Measurements from ENCODE around the gene MKLN1.
"Not testable (repeated sequence)": the region's sequence is repeated elsewhere in the genome, so short reads cannot be mapped to it uniquely, and the experiment has no call there.

The MKLN1 gene

GRCh38 chr7:131312838-131313237 lies 14.8 kb upstream of the MKLN1 start:
- no peak for DNase-seq (ENCODE audit: low spot score)

DNA sequence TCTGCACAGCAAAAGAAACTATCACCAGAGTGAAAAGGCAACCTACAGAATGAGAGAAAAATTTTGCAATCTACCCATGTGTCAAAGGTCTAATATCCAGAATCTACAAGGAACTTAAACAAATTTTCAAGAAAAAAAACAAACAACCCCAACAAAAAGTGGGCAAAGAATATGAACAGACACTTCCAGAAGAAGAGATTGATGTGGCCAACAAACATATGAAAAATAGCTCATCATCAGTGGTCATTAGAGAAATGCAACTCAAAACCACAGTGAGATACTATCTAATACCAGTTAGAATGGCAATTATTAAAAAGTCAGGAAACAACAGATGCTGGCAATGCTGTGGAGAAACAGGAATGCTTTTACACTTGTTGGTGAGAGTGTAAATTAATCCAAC lies 7.1 kb upstream of the MKLN1 start:
- DNase-seq (ENCODE audit: low spot score) = no peak

DNA sequence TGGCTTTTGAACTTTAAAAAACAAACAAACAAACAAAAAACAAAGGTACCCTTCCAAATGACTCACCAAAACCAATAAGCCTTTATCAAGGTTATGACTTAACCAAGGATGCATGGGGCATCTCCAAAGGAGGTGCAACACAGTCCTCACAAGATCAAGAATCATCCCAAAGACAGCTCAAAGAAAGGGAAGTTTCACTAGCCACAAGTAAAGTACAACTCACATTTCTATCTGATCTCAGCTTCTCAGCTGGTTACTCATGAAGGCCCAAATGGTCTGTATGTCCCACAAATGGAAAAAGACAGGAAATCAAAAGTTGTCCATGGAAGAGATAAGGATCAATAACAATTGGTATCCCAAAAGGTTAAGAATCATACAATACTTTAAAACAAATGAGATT lies 6.0 kb upstream of the MKLN1 start:
- no peak for DNase-seq (ENCODE audit: low spot score)

DNA sequence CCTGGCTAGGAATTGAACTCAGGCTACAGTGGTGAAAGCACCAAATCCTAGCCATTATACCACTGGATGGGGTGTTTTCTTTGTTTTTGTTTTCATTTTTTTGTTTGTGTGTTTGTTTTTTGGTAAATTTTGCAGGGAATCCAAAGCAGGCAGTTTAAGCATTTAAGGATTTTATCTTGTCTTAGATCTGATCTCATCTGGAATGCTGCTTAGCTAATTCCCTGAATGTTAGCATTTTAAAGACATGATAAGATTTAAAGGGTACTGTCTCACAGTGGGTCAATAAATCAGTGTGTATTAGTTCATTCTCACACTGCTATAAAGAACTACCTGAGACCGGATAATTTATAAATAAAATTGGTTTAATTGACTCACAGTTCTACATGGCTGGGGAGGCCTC lies 5.6 kb upstream of the MKLN1 start:
- no peak for DNase-seq (ENCODE audit: low spot score)

DNA sequence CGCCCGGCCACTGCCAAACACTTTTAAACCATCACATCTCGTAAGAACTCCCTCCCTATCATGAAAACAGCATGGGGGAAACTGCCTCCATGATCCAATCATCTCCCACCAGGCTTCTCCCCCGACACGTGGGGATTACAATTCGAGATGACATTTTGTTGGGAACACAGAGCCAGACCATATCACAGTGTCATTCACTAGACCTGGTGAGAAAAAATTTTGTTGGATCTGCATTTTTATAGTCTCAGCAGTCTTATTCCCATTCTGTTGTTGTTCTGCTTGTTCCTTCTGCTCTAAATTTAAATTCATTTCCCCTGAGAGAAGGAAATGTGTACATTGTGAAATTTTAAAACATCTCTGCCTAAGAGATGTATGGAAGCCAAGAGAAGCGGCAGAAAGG lies 4.8 kb upstream of the MKLN1 start:
- no peak for DNase-seq (ENCODE audit: low spot score)

DNA sequence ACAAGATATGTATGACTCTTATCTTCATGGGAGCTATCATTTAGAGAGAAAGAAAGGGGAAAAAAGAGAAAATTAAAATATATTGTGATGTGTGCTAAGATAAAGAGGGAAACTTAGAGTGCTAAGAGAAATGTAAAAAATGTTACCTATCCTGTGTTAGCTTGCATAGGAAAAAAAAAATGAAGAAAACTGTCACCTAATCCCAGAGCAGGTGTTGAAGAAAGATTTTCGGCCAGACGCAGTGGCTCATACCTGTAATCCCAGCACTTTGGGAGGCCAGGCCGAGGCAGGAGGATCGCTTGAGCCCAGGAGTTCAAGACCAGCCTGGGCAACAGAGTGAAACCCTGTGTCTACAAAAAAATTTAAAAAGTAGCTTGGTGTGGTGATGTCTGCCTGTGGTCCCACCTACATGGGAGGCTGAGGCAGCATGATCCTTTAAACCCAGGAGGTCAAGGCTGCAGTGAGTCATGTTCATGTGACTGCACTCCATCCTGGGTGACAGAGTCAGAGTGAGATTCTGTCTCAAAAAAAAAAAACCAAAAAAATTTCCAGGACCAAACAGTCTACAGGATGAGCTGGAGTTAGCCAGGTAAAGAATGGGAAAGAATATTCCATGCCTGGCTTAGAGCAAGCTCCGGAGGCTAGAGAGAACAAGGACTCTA lies 2.4 kb upstream of the MKLN1 start:
- DNase-seq (ENCODE audit: low spot score) = no peak

GRCh38 chr7:131326576-131326975 lies 1.1 kb upstream of the MKLN1 start:
- no peak for DNase-seq (ENCODE audit: low spot score)

- peak; percentile 47 for DNase-seq (ENCODE audit: low spot score)
Measured at GRCh38 chr7:131327049-131327625, 539 bp upstream of the MKLN1 start.

DNA sequence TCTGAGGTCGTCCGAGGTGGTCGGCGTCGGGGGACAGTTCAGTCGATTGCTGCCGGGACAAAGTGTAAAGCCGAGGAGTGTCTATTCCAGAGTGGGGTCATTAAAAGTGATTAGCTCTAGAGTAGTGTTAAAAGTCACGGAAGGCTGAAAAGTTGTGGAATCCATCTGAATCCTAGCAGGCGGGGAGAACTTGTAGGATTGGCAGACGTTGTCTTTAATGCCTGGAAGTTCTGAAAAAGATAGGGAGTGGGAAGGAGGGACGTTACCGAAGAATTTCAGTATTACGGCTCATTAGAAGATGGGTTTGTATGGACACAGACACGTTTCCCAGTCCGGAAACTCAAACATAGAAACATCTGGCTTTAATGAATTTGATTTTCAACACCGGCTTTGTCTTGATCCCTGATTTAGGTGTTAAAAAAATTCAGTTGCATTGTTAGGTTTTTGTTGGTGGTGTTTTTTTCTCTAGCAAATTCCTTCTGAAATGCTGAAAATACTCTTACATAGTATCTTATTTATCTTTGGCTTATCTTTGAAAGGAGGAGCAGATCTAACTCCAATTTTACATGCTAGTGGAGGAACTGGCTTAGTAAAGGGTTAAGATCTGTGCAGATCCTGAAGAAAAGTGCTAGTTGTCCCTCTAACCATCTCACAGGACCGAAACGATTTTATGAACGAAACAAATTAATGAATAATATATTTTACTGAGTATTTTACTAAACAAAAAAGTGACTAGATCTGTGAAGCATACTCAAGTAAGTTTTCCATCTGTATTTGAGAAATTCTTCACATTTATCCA lies 900 bp downstream of the MKLN1 start:
- peak; percentile 50 for DNase-seq (ENCODE audit: low spot score)

GRCh38 chr7:131329176-131329570 lies 1.5 kb downstream of the MKLN1 start:
- no peak for DNase-seq (ENCODE audit: low spot score)

DNA sequence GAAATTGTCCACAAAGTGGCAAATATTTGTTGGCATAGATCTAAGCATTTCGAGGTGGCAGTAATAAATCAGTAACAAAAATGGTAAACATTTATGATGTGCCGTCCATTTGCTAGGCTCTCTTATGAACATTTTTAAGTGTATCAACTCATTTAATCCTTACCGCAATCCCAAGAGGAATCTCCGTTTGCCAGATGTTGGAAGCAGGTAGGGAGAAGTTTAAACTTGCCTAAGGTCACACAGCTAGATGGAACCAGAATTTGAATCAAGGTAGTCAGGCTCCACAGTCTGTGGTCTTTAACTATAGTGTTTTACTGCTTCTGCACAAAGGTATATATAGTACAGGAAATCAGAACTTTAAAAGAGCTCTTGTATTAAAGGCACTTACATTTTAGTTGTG lies 2.6 kb downstream of the MKLN1 start:
- DNase-seq (ENCODE audit: low spot score) = no peak

DNA sequence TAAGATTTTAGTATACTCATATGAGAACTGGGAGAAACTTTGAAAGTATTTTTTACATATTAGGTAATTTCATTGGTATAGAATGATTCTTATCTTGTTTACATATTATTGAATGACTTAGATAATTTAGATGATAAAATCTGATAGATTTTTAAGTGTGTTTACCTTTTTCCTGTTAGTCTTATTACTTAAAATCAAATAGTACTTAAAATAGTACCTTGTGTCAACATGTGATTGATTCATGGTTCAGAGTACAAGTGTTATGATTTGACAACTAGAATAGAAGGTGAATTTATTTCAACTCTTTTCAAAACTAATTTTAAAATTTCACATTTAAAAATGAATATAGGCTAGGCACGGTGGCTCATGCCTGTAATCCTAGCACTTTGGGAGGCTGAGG lies 4.1 kb downstream of the MKLN1 start:
- DNase-seq (ENCODE audit: low spot score) = no peak

DNA sequence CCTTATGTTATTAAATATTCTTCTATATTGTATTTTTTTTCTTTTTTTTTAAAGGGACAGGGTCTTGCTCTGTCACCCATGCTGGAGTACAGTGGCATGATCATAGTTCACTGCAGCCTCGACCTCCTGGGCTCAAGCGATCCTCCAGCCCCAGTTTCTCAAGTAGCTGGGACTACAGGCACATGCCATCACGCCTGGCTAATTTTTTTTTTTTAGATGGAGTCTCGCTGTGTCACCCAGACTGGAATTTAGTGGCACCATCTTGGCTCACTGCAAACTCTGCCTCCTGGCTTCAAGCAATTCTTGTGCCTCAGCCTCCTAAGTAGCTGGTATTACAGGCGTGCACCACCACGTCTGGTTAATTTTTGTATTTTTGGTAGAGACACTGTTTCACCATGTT lies 5.1 kb downstream of the MKLN1 start:
- DNase-seq (ENCODE audit: low spot score) = not testable (repeated sequence)

GRCh38 chr7:131335639-131336381 lies 8.1 kb downstream of the MKLN1 start:
- DNase-seq (ENCODE audit: low spot score) = no peak

DNA sequence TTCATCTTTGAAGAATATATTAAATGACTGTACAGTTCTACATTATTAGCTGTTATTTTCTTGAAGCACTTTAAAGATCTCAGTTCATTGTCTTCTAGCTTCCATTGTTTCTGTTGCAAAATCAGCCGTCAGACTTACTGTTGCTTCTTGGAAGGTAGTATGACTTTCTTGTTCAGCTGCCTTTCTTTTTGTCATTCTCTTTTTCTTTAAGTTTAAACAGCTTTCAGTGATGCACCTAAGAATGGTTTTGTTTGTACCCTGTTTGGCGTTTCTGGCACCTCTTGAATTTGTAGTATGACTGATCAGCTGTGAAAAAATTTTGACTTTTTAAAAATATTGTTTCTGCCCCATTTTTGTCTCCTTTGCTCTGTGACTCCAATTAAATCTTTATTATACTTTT lies 9.3 kb downstream of the MKLN1 start:
- no peak for DNase-seq (ENCODE audit: low spot score)

DNA sequence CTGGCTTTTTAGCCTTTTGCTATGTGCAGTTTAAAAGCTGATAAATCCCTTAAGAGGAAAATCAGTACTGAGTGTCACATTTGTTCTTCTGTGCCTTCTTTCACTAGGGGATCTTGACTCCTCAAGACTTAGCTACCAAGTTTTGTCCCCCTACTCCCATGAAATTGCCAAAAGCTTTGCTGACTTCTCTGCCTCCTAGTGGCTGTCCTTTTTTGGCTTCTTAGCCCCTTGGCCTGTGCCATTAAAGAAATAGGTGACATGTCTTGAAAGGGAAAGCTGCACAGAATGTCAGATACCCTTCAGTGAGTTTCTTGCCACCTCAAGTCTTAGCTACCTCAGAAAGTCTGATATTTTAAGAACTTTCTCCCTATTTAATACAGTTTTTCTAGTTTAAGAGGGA lies 10.5 kb downstream of the MKLN1 start:
- DNase-seq (ENCODE audit: low spot score) = no peak

DNA sequence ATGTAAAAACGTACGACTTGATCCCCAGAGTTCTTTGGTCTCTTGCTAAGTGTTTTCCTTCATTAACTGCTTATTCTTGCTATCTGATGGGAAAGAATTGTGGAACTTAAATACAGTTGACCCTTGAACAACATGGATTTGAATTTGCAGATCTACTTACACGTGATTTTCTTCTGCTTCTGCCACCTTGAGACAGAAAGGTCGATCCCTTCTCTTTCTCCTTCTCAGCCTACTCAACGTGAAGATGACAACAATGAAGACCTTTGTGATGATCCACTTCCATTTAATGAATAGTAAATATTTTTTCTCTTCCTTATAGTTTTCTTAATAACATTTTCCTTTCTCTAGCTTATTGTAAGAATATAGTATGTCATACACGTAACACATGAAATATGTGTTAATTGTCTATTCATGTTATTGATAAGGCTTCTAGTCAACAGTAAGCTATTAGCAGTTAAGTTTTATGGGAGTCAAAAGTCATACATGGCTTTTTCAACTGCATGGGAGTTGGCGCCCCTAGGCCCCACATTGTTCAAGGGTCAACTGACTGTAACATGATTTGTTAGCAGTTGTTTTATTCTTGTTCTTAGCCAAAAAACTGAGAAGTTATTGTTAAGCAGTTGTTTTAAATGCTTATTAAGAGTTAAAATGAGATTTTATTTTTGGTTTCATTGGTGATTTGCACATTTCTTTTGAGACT lies 11.2 kb downstream of the MKLN1 start:
- DNase-seq (ENCODE audit: low spot score) = no peak

GRCh38 chr7:131341690-131342089 lies 14.0 kb downstream of the MKLN1 start:
- DNase-seq (ENCODE audit: low spot score) = no peak

DNA sequence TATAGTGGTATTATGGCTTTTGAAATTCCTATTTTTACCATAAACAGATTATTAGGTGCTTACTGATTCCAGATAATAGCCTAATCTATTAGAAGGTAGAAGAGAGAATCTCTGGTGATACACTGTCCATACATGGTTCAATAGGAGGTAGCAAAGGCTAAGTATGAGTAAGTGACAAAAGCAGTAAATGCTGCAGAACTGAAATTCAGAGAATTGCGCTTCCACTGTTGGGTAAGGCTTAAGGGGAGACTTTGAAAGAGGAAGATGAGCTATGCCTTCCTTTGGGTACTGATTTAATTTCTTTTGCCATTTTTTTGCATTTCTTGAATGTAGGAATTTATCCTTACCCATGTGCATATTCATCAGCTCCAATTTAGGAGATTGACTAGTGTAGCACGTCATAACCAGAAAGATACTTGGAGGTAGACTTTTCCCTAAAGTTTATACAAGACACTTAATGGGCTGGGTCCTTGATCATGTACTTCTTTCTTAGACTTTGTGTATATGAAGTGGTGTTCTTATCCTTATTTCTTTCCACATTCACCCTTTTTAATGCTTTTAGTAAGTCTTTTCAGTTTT lies 15.3 kb downstream of the MKLN1 start:
- no peak for DNase-seq (ENCODE audit: low spot score)

GRCh38 chr7:131346885-131347592 lies 19.4 kb downstream of the MKLN1 start:
- no peak for DNase-seq (ENCODE audit: low spot score)

GRCh38 chr7:131352032-131352431 lies 24.4 kb downstream of the MKLN1 start:
- DNase-seq (ENCODE audit: low spot score) = no peak

Measured in putamen (tissue), 1 donor.